Measurements from ENCODE around the gene KNG1.

DNA sequence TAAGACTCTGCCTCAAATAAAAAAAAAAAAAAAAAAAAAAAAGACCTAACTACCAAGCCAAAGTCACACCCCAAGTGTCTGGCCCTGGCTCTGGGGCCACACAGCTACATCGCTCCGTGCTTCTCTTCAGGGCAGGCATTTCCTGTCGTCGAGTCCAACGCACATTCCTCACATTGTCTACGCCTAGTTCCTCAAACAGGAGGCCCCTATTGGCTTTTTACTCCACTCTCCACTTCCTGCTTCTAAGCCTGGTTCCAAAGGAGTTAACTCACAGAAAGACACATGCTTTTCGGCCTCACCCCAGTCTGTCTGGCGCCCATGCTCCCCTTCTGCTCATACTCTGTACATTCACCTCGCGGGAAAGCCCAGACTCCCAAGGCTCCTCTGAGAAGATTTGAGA is 28.8 kb downstream of the KNG1 start:
- TF ChIP-seq, protein P1, sequence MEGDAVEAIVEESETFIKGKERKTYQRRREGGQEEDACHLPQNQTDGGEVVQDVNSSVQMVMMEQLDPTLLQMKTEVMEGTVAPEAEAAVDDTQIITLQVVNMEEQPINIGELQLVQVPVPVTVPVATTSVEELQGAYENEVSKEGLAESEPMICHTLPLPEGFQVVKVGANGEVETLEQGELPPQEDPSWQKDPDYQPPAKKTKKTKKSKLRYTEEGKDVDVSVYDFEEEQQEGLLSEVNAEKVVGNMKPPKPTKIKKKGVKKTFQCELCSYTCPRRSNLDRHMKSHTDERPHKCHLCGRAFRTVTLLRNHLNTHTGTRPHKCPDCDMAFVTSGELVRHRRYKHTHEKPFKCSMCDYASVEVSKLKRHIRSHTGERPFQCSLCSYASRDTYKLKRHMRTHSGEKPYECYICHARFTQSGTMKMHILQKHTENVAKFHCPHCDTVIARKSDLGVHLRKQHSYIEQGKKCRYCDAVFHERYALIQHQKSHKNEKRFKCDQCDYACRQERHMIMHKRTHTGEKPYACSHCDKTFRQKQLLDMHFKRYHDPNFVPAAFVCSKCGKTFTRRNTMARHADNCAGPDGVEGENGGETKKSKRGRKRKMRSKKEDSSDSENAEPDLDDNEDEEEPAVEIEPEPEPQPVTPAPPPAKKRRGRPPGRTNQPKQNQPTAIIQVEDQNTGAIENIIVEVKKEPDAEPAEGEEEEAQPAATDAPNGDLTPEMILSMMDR (IDR thresholded peaks at IDR 0.05 in 2 of 3, conservative IDR thresholded peaks at IDR 0.05 in 1 of 3; ENCODE audit: borderline replicate concordance in 1 of 3, insufficient read depth in 1 of 3, low read depth in 2 of 3, low read length in 2 of 3), result no peak
- no peak for TF ChIP-seq ZNF274 (IDR thresholded peaks at IDR 0.05; ENCODE audit: low read depth, low read length)
- TF ChIP-seq POLR2A (IDR thresholded peaks at IDR 0.05; ENCODE audit: borderline replicate concordance, extremely low read depth, insufficient read depth, insufficient read length), result no peak
- TF ChIP-seq SIN3A (IDR thresholded peaks at IDR 0.05; ENCODE audit: low read depth), result no peak
- peak; percentile 49 for TF ChIP-seq POLR2AphosphoS5 (IDR thresholded peaks at IDR 0.05; ENCODE audit: low read depth, low read length)
- TF ChIP-seq, protein P2, sequence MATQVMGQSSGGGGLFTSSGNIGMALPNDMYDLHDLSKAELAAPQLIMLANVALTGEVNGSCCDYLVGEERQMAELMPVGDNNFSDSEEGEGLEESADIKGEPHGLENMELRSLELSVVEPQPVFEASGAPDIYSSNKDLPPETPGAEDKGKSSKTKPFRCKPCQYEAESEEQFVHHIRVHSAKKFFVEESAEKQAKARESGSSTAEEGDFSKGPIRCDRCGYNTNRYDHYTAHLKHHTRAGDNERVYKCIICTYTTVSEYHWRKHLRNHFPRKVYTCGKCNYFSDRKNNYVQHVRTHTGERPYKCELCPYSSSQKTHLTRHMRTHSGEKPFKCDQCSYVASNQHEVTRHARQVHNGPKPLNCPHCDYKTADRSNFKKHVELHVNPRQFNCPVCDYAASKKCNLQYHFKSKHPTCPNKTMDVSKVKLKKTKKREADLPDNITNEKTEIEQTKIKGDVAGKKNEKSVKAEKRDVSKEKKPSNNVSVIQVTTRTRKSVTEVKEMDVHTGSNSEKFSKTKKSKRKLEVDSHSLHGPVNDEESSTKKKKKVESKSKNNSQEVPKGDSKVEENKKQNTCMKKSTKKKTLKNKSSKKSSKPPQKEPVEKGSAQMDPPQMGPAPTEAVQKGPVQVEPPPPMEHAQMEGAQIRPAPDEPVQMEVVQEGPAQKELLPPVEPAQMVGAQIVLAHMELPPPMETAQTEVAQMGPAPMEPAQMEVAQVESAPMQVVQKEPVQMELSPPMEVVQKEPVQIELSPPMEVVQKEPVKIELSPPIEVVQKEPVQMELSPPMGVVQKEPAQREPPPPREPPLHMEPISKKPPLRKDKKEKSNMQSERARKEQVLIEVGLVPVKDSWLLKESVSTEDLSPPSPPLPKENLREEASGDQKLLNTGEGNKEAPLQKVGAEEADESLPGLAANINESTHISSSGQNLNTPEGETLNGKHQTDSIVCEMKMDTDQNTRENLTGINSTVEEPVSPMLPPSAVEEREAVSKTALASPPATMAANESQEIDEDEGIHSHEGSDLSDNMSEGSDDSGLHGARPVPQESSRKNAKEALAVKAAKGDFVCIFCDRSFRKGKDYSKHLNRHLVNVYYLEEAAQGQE (IDR thresholded peaks at IDR 0.05; ENCODE audit: low read depth), result no peak

Measured in HCT116 (cell line).